Mammary epithelial cell (primary cell): Measurements from ENCODE around the gene RPL13.

Experiments used
- EZH2 ChIP-seq: IDR thresholded peaks from 2 replicates; pipeline ENCODE4 v1.6.1; 2012; ENCODE audit warnings: low read length, inconsistent platforms, borderline replicate concordance
- TF ChIP-seq, protein P1 (sequence below), 2 donors: IDR thresholded peaks in 1 of 2; conservative IDR thresholded peaks in 1 of 2; 2 replicates each; pipeline ENCODE4 v1.5.1; 2011 to 2012; ENCODE audit warnings: inconsistent platforms in 2 of 2, low read length in 2 of 2, mild to moderate bottlenecking in 2 of 2, control low read depth in 1 of 2, low read depth in 1 of 2; ENCODE audit not compliant: insufficient read depth in 1 of 2; ENCODE audit errors: extremely low read depth in 1 of 2

DNA sequence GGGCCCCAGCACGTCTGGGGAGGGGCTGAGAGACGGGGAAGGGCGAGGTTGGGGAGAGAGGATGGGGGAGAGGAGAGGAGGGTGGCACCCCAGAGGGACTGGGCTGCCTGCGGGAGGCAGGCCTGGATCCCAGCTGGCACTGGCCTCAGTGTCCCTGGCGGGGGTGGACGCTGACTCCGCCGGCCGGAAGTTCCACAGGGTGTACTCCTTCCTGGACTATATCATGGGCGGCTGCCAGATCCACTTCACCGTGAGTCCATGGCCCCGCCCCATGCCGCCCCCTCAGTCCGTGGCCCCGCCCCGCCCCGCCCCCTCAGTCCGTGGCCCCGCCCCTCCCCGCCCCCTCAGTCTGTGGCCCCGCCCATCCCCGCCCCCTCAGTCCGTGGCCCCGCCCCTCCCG lies 26.4 kb downstream of the RPL13 start:
- TF ChIP-seq, protein P1, sequence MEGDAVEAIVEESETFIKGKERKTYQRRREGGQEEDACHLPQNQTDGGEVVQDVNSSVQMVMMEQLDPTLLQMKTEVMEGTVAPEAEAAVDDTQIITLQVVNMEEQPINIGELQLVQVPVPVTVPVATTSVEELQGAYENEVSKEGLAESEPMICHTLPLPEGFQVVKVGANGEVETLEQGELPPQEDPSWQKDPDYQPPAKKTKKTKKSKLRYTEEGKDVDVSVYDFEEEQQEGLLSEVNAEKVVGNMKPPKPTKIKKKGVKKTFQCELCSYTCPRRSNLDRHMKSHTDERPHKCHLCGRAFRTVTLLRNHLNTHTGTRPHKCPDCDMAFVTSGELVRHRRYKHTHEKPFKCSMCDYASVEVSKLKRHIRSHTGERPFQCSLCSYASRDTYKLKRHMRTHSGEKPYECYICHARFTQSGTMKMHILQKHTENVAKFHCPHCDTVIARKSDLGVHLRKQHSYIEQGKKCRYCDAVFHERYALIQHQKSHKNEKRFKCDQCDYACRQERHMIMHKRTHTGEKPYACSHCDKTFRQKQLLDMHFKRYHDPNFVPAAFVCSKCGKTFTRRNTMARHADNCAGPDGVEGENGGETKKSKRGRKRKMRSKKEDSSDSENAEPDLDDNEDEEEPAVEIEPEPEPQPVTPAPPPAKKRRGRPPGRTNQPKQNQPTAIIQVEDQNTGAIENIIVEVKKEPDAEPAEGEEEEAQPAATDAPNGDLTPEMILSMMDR (conservative IDR thresholded peaks at IDR 0.05 in 1 of 2, IDR thresholded peaks at IDR 0.05 in 1 of 2; ENCODE audit: extremely low read depth in 1 of 2, insufficient read depth in 1 of 2, low read depth in 1 of 2, low read length in 2 of 2) = no peak
- no peak for TF ChIP-seq EZH2
